Activated T-cell treated with anti-CD3 and anti-CD28 coated beads for 48 hours (primary cell): ENCODE results near the gene DMAC1.

Experiments used
- DNase-seq: peaks from one replicate; pipeline ENCODE4 v3.0.0-alpha.2; 2020; ENCODE audit warnings: low read depth

The DMAC1 gene

DNA sequence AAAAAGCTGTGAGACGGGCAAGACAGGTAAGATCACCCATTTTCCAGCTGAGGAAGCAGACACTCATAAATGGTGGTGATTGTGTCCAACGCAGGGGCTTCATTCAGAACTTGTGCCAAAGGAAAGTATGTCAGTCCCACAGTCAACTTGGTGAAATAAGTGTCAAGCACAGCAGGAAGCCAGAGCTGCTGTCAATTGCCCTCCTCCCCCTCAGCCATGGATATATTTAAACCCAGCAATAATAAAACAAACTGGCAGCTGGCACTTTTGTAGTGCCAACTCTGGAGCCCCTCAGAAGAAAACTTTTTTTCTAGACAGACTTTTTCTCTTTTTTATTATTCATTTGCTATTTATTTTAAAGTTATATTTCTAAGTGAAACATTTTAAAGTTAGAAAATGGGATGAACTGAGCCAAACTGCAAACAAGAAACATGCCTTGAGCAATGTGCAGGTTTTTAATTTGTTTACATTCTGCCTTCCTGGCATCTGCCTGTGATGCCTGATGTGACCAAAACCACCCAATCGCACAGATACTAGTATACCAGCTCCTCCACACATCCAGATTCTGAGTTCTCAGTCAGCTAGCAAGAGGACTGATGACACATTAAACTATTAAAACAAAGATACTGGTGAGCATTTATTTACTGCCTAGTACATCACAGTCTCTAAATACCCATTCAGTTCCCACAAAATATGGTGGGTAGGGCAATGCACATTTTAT, 17.0 kb downstream of the DMAC1 start:
- DNase-seq, result no peak

DNA sequence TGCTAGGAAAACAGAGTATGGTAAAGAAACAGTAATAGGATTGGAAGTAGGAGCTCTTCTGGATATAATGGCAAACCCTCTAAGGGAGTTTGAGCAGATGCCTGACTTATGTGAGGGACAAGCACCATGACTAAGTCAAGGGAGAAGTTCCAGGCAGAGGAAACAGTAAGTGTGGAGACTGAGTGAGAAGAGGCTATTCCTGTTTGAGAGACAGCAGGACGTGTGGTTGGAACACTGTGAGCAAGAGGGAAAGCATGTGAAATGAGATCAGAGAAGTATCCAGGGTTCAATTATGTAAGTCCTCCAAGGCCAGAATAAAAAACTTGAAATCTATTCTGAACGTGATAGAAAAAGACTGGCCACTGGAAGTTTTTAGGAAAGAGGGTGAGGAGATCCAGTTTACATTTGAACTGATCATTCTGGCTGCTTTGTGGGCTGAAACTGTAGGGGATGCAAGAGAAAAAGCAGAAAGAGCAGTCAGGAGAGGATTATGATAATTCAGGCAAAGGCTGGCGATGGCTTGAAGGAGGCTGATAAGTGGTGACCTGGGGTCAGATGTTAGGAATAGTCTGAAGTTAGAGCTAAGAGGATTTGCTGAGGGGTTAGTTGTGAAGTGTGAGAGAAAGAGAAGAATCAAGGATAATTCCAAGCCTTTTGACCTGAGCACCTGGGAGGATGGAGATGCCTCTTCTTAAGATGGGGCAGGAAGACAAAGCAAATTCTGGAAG, 19.2 kb downstream of the DMAC1 start:
- no peak for DNase-seq

DNA sequence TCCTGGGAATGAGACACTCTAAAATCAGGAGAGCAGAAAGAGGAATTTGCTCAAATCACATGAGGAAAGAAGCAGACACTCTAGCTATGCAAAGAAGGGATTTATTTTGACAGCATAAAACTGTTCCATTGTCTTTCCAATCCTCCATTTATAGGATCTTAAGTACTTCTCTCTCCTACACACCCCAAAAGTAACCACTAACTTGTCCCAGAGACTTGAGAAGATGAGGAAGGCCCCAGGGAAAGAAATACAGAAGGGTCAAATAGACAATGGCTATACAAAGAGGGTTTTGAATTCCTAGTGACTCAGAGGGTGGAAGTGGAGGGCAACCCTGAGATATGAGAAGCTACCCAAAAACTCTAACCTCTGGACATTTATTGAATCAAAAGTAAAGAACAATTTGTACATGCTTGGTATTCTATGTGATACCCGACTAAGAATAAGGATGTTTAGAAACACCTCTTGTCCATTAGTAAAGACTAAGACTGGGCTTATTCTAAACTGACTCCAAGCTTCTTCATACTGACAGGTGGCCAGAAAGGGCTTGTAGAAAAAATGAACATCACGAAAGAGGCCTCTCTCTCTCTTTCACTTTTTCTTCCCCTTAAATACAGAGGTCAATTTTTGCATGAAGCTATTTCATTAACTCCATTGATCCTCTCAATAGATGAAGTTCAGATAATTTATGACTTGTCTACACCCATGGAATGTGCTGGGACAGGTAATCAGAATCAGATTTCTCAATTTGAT, 20.6 kb downstream of the DMAC1 start:
- DNase-seq, result no peak

DNA sequence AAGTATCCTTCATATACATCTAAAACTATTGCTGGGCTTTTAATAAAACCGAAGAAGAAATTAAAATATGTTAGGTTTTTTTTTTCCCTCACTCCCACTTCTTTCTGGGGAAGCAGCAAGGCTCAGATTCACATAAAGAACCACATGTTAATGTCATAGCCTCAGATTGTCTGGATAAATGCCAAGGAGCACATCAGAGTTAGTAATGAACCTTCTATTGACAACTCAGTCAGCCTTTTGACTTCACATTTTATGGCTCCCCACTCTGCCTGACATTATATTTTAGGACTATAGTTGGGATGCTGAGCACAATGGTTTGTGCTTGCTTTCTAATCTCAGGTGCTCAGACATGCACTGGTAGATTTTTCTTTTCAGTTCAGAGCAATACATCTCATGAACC, 21.8 kb downstream of the DMAC1 start:
- no peak for DNase-seq

DNA sequence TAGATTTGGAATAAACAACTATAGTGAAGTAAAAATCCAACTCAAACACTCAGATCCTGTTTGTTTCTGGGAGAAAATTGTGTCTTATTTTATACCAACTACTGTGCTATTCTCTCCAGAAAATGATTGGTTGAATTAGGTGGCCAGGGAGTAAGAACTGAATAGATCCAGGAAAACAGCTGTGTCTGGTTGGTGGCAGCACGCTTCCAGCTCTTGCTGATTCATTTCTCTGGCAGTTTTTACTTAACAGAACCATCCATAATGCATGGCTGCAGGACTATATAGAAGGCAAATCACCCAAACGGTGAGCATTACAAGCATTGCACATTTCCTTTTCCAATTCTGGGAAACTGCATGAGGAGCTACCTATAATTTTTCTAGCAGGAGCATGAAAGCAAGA, 29.5 kb downstream of the DMAC1 start:
- DNase-seq, result no peak

DNA sequence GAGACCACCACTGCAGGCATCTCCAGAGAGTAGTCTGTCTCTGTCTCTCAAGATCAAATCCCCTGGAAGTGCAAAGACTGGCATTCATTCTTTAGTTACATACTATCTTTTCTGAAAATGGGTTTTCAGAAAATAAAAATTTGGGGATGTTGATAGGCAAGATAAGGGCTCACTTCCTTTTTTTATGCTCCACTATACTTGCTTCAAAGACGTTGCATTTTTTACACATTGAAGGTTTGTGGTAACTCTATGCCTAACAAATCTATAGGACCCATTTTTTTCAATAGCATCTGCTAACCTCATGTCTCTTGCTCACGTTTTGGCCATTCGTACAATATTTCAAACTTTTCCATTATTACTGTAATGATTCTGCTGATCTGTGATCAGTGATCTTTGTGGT, 37.0 kb downstream of the DMAC1 start:
- DNase-seq, result no peak

DNA sequence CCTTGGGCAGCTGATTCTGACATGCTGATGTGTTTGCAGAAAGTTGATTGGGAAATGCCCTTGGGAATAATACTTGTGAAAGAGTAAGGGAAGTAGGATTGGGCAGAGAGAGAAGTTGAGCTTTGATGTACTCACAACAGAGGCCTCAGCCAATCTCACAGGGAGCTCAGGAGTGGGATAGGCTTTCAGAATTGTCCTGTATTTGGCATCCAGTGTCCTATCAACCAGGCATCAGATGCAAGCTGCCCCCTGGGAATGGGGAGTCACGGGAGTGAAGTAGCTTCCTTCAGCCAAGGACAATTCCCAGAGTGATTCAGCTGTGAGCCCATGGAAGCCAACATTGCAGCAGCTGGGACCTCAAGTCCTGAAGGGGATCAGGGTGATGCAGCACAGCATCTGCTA, 39.6 kb downstream of the DMAC1 start:
- no peak for DNase-seq

DNA sequence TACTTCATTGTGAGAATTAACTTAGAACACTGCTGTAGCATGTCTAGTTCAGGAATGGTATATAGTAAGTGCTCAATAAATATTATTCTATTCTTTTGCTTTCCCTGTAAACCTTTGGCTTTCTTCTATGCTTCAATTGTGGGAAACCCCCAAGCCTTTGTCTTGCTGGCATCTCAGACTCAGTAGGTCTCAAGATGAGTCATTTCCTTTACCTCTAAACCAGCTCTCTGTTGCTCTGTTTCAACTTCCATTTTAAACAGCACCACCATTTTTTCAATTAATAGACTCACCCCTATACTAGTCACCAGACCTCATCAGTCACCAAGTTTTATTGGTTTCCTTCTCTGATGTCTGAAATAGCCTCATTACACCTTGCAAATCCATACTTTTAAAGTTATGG, 43.5 kb downstream of the DMAC1 start:
- no peak for DNase-seq

DNA sequence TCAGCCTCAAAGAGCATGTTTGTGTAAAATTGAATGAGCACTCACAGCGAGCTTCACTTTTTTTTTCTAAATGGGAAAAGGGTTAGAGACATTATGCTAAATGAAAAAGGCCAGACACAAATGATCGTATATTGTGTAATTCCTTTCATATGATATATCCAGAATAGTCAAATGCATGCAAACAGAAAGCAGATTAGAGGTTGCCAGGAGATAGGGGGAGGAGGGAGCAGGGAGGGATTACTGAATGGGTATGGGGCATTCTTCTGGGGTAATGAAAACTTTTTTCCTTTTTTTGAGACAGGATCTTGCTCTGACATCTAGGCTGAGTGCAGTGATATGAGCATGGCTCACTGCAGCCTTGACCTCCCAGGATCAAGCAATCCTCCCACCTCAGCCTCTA, 47.1 kb downstream of the DMAC1 start:
- DNase-seq, result no peak
